Stimulated activated naive CD4-positive, alpha-beta T cell (primary cell): ENCODE measurements around the gene CACNG3.
"Not testable (repeated sequence)": the region's sequence is repeated elsewhere in the genome, so short reads cannot be mapped to it uniquely, and the experiment has no call there.

ENCODE experiments used
- DNase-seq, 6 experiments: peaks; one replicate each; lab custom pipeline; 2025; lab: John Stamatoyannopoulos, UW

The CACNG3 gene

DNA sequence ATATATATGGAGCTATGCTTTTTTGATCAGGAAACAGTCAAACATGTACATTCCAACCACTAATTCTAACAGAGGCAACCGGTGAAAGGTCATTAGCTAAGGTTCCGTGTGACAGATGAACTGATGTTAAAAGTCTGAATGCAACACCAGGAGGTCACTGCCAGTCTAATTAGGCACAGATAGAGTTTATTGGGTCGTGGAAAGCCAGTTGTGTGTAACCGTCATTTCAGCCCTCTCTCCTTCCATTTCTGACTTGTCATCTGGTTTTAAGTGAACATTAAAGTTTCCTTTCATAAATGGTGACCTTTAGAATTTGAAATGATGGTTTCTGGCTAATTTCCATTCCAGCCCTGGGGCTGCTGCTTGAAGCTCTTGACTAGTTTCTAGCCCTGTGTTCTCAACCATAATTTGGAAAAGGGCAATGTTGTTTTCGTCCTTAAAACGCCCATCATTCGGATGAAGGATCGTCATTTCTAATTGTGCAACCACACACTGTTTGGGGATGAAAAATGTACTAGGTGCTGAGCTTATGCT, 23.9 kb downstream of the CACNG3 start:
- DNase-seq = no peak

DNA sequence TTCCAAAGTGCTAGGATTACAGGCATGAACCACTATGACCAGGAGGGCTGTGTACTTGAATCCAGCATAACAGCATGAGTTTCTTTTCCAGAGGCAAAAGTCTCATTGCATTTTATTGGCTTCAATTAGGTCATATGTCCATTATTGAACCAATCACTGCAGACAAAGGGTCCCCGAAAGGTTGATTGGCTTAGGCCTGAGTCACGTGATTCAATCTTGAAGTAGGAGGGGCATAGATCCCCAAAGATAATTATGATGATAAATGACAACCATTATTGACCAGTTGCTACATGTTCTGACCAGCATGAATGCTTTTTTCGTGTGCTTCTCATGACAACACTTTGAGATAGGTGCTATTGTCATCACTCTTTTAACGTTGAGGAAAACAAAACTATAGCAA, 25.3 kb downstream of the CACNG3 start:
- DNase-seq = no peak

DNA sequence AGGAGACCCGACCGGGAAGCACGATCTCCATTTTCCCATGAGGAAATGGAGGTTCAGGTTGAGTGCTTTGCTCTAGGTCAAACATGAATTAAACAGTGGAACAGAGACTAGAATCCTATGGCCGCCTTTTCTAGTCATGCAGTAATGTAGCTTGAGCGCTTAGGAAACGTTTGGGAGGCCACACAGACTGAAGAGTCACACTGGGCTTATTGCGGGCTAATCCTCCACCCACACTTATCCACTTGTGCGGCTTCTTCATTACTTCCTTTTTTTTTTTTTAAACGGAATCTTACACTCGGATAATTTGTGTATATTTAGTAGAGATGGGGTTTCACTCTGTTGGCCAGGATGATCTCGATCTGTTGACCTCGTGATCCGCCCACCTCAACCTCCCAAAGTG, 26.0 kb downstream of the CACNG3 start:
- no peak for DNase-seq

DNA sequence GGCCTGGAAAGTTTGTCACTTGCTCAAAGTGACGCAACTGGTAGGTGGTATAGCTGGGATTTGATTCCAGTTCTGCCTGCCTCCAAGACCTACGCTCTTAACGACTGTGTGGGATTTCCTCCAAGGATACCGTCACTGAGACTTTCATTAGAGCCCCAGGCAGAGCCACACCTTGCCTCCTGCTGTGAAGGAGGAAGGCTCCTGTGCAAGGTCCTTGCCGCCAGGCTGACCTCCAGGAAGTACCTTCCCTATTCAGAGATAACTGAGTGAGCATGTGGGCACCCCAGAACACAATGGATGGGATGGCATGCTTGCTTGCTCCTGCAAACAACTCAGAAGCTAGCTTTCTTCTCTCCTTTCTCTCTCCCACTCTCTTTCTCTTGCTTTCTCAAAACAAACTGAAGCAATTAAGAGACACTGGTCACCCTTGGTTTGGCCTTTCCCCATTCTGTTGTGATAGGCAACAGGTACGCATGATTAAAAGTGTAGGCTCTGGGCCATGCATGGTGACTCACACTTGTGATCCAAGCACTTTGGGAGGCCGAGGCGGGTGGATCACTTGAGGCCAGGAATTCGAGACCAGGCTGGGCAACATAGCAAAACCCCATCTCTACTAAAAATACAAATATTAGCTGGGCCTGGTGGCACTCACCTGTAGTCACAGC, 30.7 kb downstream of the CACNG3 start:
- no peak for DNase-seq

DNA sequence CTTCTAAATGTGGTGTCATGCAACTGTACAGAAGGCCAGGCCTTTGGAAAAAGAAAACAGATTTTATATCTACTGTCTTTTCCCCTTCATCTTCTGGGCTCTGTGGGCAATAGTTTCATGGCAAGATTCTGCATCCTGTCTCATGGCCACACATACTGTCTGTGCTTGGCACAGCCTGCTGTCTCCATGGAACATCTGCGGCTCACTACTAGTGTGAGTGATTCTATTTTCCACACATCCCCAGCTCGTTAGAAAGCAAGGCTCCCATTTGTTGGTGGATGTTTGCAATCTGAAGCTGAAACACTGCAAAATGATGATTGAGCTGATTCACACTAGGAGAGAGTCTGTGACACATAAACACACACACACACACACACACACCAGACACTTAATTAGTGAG, 32.4 kb downstream of the CACNG3 start:
- DNase-seq = no peak

DNA sequence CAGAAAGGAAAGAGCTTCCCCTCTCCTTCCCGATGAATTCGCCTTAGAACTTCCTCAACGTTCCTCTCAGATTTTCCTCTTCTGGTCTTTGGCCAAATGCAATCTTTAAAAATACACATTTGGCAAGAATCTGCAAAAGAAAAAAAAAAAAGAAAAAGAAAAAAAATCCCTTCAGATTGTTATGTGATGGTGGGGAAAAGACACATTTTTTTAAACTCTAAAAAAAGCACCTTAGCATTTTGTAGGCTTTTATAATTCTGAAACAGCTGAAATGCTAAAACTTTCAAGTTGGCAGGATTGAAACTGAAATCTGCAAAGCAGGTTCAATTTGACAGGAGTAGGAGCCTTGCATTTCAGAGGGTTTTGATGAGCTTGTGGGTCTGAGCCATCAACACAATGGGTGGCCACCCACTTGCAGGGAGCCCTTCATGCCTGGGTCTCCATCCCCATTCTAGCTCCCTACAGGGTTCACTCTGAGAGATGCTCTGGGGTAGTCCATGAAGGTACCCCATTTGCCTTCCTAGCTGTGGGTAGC, 33.1 kb downstream of the CACNG3 start:
- DNase-seq = no peak

DNA sequence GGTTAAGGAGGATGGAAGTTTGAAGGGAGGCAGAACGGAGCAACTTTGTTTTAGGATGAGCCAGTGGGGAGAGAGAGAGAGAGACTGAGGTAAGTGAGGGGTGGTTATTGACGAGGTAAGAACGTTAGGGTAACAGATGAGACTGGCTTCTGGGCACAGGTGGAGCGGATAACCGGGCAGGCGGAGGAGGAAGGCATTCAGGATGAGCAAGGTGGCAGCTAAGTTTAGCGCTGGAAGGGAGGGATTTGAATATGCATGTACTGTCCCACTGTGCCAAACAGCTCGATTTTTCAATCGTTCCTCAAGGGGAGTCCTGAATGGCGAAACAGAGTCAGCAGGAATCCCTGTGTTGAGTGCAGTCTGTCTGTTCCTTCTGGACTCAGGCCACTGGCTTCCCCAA, 35.8 kb downstream of the CACNG3 start:
- DNase-seq = no peak

DNA sequence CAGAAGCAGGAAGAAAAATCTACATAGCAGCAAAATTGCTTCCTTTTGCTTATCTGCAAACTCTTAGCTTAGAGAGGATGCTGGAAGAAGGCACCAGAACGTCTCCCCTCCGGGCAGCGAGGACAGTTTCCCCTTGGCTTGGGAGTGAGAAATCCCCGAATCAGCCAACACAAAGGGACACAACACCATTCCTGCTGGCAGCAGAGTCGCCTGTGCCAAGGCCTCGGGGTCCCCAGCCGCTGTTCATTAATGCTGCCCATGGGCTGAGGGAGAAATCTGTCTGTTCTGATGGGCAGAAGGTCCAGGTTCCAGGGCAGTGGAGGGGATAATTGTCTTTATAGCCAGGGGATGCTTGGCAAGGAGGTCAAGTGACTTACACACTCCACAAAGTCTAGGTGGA, 38.0 kb downstream of the CACNG3 start:
- DNase-seq = no peak

DNA sequence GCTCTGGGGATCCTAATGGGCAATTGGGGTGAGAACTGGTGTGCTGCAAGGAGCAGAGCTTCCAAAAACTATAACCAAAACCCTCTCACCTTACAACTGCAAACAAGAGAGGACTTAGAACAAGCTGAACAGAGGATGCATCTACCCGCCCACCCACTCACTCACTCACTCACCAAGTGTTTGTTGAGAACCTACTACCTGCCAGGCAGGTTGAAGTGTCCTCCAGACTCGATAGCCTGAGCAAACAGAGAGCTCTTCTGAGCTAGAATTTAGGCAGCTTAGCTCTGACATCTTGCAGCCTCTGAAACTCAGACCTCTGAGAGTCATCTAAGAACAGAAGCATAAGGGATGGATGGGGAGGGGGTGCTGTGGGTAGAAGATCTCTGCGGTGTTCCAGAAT, 41.2 kb downstream of the CACNG3 start:
- DNase-seq = no peak

DNA sequence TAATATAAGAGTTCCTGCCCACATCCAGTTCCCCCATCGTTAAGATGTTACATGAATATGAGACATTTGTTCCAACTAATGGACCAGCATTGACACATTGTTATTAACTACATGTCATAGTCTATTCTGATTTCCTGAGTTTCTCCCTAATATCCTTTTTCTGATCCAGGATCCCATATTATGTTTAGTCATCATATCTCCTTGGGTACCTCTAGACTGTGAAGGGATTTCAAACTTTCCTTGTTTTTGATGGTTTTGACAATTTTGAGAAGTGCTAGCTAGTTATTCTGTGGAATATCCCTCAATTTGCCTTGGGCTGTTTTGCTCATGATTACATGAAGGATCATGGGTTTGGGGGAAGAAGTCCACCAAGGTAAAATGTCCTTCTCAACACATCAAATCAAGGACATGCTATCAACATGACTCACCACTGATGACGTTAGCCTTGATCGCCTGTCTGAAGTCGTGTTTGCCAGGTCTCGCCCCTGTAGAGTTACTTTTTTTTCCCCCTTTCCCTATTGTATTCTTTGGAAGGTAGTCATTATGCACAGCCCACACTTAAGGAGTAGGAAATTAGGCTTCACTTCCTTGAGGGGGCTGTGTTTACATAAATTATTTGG, 42.5 kb downstream of the CACNG3 start:
- no peak for DNase-seq

DNA sequence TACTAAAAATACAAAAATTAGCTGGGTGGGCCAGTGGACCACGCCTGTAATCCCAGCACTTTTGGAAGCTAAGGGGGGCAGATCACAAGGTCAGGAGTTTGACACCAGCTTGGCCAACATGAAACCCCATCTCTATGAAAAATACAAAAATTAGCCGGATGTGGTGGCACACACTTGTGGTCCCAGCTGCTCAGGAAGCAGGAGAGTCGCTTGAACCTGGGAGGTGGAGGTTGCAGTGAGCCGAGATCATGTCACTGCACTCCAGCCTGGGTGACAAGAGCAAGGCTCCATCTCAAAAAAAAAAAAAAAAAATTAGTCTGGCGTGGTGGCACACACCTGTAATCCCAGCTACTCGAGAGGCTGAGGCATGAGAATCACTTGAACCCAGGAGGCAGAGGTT, 44.6 kb downstream of the CACNG3 start:
- not testable (repeated sequence) for DNase-seq

DNA sequence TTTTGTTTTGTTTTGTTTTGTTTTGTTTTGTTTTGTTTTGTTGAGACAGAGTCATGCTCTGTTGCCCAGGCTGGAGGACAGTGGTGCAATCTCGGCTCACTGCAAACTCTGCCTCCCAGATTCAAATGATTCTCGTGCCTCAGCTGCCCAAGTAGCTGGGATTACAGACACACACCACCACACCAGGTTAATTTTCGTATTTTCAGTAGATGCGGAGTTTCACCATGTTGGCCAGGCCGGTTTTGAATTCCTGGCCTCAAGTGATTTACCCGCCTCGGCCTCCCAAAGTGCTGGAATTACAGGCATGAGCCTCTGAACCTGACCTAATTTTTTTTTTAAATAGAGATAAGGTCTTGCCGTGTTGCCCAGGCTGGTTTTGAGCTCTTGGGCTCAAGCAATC, 46.5 kb downstream of the CACNG3 start:
- DNase-seq = no peak

DNA sequence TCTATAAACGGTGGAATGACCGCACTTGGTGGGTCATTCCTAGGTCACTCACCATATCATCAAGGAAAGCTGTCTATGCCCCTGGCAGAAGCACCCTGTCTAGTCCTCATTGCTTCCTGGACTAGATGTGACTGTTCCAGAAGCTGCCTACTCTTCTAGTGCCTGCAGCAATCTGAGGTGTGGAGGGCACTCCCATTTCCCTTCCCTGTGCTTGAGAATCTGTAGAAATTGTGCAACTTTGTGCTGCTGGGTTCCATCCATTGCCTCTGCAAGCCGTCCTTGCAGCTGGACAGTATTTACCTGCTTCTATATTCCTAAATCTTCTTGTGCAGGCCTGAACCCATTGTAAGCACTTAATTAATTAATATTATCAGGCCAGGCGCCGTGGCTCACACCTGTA, 52.1 kb downstream of the CACNG3 start:
- no peak for DNase-seq

DNA sequence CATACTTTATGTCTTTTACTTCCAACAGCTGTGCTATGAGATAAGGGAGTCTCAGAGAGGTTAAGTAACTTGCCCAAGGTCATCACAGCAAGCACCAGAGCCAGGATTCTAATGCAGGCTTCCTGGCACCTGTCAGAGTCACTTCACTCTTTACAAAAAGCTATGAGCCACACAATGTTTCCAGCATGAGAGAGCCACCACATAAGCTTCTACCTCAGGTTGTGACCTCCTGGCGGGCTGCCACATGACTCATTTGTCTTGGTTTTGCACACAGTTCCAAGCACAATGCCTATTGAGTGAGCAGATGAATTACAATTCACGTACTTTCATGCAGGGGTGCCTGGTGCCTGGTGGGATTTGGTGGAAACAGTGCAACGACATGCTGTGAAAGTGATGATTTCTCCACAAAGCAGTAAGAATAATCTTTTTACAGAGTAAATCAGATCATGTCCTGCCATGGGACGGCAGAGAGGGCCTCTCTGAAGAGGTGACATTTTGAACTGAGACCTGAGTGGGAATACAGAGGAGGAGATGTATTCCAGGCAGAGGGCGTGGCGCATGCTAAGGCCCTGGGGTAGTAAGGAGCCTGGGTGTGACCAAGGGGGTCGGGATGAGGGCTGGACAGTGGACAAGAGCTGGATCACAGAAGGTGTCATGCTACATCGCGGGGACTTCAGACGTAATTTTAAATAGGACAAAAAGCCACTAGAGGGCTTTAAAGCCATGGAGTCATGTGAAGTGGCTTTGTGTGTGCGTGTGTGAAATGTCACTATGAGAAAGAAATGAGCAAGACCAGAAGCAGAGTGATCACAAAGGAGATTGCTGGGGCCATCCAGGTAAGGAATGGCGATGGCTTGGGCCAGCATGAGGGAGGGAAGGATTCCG, 53.4 kb downstream of the CACNG3 start:
- no peak for DNase-seq

DNA sequence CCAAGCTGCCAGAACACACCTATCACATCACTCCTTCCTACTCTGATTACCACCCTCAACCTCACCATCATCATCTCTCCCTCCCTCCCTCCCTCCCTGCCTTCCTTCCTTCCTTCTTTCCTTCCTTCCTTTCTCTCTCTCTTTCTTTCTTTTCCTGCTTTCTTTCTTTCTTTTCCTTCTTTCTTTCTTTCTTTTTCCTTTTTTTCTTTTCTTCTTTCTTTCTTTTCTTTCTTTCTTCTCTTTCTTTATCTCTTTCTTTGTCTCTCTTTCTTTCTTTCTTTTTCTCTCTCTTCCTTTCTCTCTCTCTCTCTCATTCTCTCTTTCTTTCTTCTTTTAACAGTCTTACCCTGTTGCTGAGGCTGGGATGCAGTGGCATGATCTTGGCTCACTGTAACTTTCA, 59.2 kb downstream of the CACNG3 start:
- DNase-seq = no peak

DNA sequence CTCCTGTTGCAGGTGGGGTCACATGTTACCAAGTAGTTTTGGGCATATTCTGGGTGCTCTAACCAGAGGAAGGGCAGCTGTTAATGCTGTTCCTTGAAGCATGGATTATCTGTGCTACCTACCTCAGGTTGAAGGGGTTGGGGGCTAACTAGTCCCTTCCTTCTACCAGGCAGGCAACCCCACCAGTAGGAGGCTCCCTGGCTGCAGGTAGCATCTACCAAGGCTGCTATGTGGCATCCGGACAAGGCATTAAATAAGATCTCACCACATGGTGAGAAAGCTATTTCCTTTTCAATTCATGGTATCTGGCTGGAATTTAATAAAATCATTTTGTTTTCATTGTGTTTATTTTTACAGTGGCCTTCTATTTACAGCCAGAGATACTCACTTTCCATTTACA, 62.5 kb downstream of the CACNG3 start:
- no peak for DNase-seq

DNA sequence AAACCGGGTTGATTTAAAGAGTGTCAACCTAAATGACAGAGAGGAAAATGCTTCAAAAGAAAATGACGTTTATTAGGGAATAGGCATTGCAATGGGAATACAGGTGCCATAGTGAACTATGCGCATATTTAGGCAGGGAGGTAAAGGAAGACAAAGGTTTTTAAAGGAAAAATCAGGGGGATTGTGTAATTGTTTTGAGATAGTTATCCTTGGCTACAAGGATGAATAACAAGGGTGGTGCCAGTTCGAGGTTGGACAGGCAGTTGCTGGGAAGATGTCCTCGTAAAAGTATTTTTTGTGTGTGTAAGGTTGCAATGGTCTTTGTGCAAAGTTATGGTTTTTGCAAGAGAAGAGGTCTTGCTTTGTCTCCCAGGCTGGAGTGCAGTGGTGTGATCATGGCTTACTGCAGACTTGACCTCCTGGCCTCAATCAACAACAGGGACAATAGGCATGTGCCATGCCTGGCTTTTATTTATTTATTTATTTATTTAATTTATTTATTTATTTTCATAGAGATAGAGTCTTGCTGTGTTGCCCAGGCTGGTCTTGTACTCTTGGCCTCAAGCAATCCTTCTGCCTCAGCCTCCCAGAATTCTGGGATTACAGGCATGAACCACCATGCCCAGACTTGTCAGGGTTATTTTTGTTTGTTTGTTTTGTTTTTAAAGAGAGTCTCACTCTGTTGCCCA, 63.1 kb downstream of the CACNG3 start:
- DNase-seq = no peak

DNA sequence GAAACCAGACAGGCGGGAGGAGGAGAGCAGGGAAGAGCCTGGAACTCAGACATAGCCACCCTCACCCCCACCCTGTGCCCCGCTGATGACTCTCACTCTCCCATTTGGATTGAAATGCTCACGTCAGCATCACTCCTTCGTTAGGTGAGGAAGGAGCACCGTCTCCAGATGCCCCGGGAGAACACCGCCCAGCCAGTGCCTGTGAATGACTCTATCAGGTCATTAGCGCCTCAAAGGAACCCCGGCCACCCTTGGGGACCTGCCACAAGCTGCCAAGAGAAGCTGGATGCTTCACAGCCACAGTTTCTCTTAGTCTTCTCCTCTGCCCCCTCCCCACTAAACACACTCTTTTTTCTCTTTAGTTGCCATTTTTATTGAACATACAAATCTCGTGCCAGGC, 66.0 kb downstream of the CACNG3 start:
- no peak for DNase-seq

DNA sequence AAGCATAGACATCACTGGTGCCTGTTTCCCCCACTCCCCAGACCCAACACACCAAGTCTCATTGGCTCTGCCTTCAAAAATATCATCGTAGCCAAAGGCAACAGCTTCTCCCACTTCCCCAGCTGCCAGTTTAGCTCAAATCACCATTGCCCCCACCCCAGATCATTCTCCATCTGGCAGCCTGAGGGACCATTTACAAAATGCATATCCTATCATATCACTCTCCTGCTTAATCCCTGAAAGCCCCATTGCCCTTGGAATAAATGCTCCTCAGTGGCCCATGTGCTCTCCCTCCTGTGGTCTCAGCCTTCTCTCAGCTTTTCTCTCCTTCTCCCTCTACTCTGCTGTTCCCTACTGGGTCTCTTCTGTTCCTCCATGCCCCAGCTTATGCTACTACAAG, 68.3 kb downstream of the CACNG3 start:
- no peak for DNase-seq

DNA sequence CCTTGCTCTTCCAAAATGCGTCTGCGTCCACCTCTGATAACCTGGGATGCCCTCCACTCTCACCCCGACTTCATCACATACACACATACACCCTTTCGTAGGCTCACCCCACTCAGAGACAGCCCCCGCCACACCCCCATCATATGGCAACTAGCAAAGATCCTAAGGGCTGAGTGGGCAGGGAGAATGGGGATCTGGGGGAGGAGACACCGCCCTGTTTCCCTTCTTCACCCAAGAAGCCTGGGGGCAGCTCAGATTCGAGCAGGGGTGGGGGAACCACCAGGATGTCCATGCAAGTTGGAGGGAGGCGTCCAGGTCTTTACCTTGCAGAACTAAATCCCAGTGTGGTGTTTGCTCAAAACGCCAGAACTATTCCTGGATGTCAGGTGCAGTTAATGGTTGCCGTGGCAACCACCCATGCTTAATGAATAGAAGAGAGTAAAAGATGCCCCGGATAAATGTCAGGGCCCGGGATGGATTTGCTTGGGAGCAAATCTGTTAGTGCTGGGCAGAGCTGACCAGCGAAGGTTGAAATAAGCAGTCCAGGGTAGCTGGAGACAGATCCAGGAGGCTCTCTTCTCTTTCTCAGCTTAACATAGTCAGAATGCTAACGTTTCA, 72.8 kb downstream of the CACNG3 start:
- DNase-seq = no peak

DNA sequence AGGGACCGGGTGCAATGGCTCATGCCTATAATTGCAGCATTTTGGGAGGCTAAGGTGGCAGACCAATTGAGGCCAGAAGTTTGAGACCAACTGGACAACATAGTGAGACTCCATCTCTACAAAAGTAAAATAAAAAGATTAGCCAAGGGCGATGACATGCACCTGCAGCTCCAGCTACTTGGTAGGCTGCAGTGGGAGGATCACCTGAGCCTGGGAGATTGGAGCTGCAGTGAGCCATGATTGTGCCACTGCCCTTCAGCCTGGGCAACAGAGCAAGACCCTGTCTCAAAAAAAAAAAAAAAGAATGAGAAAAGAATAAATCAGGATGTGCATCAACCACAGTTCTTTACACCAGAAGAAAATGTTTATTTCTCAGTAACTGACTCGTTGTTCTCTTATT, 76.0 kb downstream of the CACNG3 start:
- DNase-seq = no peak
